NCI-H1417 (cell line): ENCODE data around the gene RIPPLY1.

Source experiments
- DNase-seq, 3 experiments: peaks; one replicate each; lab custom pipeline; 2025; lab: John Stamatoyannopoulos, UW

Gene RIPPLY1, protein sequence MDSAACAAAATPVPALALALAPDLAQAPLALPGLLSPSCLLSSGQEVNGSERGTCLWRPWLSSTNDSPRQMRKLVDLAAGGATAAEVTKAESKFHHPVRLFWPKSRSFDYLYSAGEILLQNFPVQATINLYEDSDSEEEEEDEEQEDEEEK

DNA sequence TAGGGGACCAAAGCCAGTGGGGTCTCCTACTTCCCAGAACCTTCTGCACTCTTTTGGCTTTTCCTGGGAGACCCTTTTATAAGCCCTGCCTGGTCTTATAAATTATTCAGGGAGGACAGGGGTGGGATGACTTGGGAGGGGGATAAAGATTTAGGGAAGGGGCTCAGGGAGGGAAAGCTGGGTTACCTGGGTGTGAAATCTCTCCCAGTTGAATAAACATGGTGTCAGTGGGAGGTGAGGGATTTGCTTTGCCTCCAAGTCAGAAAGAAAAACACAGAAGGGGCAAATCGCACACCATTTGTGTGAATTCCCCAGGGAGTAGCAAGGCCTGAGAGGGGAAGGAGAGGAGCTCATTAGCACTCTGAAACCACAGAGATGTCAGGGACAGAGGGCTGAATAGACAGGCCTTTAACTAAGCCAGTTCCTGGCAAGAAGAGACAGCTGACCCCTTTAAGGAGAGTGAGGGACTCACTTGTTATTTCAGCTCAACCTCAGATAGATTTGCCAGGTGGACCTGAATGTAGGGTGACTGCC is at the start of gene RIPPLY1:
Gene RIPPLY1 (minus strand): TSS at position 51 of the 534 bp plus-strand sequence. CDS start 54 bp downstream, outside the sequence.
- DNase-seq = no peak

DNA sequence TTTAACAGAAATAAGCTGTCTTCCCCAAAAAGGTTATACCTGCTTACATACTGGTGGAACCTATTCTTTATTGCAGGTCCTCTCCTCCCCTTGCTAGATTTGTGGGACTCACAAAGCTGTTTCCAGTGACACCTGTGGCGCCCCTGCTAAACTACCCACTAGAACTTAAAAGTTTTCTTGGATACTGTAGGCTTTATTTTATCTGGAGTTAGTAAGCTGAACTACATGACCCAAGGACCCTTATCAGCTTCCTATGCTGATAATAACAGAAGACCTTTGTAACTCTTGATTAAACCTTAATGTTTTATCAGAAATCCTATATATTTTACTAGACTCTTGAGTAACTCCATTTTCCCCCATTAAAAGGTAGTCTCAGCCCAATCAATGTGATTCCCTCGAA is 49.4 kb upstream of the RIPPLY1 start:
- no peak for DNase-seq

DNA sequence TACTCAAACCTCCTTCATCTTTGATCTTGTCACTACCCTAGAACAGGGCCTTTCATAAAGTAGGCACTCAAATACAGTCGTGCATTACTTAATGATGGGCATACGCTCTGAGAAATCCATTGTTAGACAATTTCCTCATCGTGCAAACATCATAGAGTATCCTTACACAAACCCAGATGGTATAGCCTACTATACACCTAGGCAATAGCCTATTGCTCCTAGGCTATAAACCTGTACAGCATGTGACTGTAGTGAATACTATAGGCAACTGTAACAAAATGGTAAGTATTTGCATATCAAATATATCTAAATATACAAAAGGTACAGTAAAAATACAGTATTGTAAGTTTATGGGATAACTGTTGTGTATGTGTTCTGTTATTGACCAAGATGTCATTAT is 48.9 kb upstream of the RIPPLY1 start:
- no peak for DNase-seq

DNA sequence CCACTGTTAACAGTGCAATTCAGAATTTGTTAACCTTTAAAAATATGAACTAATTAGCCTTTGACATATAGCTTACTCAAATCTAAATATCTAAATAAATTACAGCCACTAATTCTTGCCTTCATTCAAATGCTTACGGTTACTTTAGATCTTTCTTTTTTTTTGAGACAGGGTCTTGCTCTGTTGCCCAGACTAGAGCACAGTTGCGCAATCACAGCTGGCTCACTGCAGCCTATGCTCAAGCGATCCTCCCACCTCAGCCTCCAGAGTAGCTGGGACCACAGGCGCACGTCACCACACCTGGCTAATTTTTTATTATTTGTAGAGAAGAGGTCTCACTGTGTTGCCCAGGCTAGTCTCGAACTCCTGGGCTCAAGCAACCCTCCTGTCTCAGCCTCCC is 48.1 kb upstream of the RIPPLY1 start:
- DNase-seq = no peak

DNA sequence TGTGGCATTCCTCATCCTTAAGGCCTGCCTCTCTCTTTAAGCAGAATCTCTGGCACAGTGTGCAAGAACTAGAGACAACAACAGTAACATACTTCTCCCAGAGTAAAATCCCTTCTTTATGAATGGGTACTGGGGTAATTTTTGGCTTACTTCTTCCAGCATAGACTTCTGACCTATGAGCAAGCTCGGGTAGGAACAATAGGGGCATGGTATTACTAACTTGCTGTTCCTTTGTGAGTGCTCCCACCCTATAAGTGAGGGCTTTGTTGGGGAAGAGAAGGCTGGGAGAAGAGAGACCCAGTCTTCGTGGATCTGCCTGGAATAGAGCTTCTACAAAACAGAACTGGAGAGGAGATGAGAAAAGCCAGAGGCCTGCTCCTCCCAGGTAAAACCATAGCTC is 47.2 kb upstream of the RIPPLY1 start:
- no peak for DNase-seq

DNA sequence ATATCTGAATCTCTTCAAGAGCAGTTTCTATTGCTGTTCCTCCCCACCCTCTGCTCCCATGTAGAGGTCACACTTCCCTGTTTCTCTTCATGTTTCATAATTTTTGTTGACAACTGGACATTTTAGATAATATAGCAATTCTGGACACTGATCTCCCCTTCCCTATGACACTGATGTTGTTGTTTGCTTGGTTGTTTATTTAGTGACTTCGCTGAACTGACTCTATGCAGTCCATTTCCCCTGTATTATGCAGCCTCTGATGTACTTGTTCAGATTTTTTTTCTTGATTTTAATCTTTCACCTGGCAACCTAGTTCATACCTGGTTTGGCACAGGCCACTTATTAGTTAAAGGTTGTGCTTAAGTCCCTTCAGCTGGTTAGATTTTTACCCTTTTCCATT is 46.2 kb upstream of the RIPPLY1 start:
- no peak for DNase-seq

DNA sequence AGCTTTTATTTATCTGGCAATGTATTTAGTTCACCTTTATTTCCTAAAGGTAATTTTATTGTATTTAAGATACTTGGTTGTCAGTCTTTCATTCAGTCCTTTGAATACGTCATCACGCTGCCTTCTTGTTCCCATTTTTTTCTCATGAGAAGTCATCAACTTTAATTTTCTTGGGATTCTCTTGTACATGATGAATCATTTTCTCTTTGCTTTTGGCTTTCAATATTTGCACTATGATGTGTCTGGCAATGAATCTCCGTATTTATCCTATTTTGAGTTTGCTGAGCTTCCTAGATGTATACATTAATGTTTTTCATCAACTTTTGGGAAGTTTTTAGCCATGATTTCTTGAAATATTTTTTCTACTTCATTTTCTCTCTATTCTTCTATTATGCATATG is 45.5 kb upstream of the RIPPLY1 start:
- no peak for DNase-seq

DNA sequence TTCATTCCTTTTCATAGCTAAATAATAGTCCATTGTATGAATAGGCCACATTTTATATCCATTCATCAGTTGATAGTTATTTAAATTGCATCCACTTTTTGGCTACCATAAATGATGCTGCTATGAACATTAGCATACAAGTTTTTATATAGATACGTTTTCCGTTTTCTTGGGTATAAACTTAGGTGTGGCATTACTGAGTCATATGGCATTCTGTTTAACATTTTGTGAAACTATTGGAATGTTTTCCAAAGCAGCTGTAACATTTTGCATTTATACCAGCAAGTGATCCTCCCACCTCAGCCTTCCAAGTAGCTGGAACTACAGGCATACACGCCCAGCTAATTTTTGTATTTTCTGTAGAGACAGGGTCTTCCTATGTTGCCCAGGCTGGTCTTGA is 43.3 kb upstream of the RIPPLY1 start:
- DNase-seq = no peak

DNA sequence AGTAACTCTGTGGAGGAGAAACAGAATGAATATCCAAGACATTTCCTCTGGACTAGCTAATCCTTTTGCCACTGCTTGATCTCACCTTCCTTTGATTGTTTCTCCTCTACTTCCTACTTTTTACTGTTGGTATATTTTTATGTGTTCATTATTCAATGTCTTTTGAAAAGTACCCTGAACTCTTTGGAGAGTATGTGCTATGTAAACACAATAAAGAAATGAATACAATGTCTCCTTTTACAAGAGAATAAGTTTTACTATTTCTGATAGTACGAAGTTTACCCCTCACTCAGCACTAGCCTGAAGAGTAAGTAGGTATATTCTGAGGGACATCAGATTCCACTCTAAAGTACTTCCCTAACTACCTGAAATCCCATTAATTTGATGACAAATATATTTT is 36.9 kb upstream of the RIPPLY1 start:
- DNase-seq = no peak

DNA sequence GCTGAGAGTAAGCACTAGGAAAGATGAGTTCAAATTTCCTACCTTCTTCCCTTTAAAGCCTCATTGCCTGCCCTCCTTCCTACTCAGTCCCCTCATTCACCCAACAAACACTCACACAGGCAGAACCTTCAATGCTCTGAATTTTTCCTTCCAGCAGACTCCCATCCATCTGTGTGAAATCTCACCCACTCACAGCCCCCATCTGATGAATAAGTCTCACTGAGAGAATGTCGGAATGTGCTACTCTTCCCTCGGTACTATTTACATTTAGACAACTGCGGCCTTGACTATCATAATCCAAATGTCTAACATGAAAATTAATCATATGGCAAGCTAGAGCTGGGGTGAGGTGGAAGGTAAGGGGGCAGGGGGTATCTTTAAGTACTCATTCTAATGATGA is 36.4 kb upstream of the RIPPLY1 start:
- no peak for DNase-seq

DNA sequence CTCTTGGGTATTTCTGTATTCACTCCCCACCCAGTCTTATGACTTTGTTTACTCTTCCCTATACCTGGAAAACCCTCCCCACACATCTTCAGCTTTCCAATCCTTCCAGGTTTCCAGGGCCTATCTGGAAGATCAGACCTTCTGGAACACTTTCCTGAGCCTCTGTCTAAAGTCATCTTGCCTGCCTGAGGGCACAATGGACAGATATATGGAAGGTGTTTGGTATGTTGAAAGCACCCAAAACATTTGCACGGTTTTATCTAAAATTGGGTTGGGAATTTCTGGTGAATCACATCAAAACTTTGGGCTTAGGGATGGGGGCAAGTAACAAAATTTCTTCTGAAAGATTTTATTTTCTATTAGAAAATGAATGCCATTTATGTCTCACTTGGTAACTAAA is 33.1 kb upstream of the RIPPLY1 start:
- DNase-seq = no peak

DNA sequence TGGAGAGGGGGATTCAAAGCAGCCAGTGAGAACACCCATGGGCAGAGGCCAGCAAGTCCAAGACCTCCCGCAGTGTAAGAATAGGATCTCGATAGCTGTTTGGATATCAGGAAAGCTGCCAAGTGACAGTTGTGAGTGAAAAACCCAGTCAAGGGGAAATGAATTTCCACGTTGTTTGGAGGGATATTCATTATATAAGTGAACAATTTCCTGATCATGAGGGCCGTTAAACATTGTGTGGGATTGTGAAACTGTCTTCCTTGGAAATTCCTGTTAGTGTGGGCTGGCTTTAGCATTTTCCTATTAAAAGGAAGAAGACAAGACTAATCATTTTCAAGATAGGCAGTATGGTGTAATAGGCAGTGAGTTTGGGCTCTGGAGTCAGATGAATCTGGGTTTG is 32.0 kb upstream of the RIPPLY1 start:
- DNase-seq = no peak

DNA sequence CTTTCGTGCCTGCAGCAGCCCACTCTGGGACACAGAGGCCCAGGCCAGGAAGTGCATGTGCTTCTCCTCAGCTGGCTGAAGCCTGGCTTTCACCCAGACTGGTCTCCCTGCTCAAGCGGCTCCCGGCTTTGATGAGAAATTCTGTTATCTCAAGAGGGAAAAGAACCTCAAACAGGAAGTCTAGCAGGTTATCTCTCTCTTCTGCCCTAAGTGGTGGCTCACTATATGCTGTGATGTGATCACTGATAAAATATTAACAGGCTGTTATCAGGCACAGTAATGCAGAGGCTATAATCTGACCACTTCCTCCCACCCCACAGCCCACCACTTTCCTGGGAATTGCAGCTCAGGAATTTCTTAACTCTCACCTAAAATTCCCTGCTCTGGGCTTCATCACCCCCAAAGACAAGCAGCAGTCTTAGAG is 30.4 kb upstream of the RIPPLY1 start:
- no peak for DNase-seq

DNA sequence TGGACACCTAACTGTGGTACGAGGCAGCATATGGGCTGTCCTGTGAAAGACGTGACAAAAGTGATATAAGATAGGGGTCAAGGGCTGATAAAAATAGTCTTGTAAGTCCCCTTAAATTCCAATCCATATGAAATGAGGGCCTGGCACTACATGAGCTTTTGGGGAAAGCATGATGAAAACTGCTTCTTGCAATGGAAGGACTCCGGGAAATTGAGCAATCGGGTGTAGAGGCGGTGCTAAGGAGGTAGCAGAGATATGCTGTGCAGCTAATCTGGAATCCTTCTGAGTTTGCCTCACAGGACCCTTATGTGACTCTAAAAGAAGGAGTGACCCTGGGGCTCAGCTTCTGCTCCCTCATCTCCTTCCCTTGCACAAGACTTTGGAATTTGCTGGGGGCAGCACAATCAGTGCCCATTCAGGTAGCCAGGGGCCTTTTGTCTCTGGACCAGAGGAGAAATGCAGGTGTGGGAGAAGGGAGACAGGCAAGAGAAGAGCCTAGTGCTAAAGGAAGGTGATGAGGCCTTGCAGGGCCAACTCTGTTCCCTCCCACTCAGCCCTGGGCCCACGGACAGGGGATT is 29.9 kb upstream of the RIPPLY1 start:
- DNase-seq = no peak

DNA sequence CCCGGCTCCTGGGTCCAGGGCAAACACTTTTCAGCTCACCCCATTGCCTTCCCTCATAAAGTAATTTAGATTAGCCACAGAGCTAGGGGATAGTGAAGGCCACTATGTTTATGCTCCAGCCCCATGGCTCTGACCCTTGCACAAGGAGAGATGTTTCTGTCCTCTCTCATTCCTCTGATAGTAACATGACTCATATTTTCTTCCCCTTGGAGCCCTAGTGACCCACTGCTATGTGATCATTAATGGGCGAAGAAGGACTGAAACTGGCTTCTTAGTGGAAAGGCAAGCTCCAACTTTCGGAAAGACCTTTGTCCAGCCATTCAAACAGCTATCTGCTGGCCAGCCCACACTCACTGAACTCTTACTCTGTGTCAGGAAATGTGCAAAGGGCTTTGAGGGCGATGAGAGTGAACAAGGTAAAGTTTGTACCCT is 29.4 kb upstream of the RIPPLY1 start:
- DNase-seq = no peak

DNA sequence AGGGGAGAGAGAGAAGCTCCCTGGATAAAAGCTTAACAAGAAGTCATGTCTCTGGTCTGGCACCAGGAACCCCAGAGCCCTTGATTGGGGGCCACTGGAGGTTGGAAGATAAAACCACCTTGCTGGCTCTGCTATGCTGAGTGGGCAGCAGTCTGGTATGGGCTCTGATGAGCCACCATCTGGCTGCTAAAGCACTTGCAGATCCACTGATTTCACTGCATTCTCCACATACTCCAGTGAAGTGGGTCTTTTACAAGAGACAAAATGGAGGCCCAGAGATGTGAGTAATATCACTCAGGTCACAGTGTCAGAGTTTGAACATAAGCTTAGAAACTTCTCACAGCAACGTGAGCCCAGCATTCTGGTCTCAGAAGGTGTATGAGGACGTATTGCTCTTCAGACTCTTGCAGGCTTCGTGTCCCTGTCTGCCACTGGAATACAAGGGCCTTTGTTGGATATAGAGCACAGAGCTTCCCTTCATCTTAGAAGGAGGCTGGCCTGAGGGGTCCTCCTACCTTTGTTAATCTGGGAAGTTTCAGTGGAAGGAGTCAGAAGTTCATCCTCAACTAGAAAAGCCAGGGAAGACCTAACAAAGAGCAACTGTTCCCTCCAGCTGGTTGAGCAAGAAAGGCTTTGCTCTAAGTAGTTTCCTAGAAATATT is 28.8 kb upstream of the RIPPLY1 start:
- DNase-seq = no peak

DNA sequence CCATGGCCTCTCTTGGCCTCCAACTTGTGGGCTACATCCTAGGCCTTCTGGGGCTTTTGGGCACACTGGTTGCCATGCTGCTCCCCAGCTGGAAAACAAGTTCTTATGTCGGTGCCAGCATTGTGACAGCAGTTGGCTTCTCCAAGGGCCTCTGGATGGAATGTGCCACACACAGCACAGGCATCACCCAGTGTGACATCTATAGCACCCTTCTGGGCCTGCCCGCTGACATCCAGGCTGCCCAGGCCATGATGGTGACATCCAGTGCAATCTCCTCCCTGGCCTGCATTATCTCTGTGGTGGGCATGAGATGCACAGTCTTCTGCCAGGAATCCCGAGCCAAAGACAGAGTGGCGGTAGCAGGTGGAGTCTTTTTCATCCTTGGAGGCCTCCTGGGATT is 25.1 kb upstream of the RIPPLY1 start:
- no peak for DNase-seq

DNA sequence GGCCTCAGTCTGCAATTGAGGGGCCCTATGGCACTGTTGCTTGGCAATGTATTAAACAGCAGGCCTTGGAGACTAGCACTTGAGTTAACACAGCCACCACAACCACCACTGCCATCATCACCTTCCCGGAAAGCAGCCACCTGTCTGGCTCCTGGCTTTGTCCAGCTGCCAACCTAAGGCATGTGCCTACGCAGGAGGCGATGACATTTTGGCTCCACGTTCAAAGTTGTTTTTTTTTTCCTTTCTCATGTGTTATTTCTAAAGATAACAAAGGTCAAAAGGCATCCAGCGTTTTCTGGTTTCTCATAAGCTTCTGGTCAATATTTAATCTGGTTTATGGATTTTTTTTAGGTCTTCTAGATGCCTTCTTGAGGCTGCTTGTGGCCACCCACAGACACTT is 24.6 kb upstream of the RIPPLY1 start:
- DNase-seq = no peak

DNA sequence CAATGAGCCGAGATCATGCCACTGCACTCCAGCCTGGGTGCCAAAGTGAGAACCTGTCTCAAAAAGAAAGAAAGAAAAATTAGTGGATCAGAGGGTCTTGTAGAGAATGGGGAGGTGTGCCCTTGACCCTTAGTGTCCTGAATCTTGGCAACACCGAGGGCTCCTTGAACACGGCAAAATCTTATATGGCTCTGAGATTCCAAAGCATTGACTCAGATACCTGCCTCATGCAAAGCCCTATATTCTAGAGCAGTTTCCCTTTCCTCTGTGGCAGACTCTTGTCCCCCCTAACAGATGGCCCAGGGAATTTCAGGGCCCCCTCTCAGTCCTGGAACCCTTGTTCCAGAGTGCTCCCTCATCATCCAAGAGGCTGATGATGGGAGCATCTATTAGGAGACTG is 23.9 kb upstream of the RIPPLY1 start:
- DNase-seq = no peak

DNA sequence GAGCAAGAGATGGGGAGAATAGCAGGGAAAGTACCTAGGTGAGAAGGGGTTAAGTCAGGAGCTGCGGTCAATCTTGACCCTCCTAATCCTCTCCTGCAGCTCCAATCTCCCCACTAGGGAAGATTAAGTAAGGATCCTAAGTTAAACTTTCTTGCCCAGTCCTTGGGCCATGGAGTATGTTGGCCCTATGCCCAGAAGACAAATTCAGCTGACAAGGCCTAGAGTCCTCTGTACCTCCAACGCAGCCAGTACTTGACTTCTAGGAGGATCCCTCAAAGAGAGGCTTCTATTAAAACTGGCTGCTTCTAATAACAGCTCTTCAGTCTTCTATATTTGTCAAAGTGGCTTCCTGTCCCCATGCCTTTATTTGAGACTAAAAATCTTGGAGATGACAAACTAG is 18.5 kb upstream of the RIPPLY1 start:
- no peak for DNase-seq

DNA sequence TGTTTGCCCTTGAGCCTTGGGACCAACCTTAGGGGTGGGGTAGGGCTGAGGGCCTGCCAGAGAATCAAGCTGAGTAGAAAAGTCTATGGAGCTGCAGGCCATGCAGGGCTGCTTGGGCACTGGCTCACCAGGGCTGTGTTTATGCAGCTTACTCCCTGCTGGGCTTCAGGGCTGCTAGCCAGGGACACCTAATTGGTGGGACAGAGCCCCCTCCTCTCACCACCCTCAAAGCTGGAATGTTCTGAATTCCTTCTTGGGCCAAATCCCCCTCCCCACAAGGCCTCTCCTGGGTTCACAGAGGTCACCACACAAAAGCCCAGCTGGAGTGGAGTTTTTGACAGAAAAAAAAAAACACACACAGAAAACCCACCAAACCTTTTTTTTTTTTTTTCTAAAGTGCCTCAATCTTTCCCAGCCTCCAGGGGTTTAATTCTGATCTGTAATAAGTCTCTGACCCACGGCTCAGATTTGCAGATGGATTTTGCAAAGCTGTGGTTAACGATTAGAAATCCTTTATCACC is 16.9 kb upstream of the RIPPLY1 start, which contains the start of gene CLDN2:
Gene CLDN2 (plus strand): TSS at position 471 of the 521 bp plus-strand sequence. CDS start 7,827 bp downstream, outside the sequence.
- no peak for DNase-seq

DNA sequence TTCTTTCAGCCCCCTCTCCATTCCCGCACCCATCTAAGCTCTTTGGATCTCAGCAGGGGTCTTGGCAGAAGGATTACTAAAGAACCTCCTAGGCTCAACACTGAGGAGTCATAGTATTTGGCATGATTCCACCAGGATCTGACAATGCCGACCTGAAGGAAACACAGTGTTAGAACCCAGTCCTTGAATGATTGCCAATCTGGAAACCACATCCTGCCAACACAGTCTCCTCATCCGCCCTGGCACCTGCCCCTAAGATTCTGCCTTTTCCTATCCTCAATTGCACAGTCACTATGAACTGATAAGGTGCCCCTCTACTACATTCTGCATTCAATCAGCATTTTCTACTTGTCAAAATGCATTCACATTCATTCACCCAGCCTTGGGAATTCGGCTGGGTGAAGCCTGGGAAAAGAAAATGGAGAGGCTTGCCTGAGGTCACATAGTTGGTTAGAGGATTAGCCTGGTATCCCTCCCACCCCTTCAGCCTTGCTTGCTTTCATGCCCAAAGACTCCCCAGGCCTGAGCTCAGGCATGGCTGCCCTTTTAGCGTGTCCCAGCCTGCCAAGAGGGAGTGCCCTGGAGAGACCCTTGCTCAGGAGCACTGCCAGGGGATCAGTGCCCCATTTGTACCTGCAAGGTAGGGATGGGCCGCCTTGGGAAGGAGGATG is 14.8 kb upstream of the RIPPLY1 start:
- no peak for DNase-seq

DNA sequence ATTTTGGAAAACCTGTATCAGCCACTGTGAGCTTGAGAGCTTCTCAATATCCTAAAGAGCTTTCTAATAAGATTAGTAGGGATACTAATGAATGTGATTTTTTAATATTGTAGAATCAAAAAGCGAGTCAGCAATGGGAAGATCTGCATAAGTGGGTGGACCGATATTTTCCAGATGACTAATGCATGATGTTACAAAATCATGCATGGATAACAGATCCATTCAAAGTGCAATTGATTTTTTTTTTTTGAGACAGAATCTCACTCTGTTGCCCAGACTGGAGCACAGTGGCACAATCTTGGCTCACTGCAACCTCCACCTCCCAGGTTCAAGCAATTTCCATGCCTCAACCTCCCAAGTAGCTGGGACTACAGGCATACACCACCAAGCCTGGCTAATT is 9.7 kb upstream of the RIPPLY1 start:
- DNase-seq = no peak
